HepG2 (cell line): ENCODE measurements around the gene VPS4B. TPM values are rescaled to one million over a fixed set of nuclear protein-coding genes. Genes with fewer than 3 reads are reported as not detected.

ENCODE experiments used
- ATAC-seq: fragments of 200-7000 bp; cut with Tn5 transposase; 3 replicates; pipeline ENCODE4 v1.9.1; 2020; ENCODE audit warnings: mild to moderate bottlenecking, moderate library complexity
- BruUV-seq: library from RNA; stranded (reverse); fragments of 400-500 nt; replicated peaks from 2 replicates; lab custom pipeline; 2021; lab: Mats Ljungman, UMichigan
- CTCF ChIA-PET: fragments of 300-600 bp; formaldehyde crosslinking; extraction: SDS; loops from one replicate; lab custom pipeline; 2021; ENCODE audit warnings: low total read pairs, inconsistent platforms, low intra/inter-chr PET ratio; lab: Yijun Ruan, JAX
- POLR2A ChIA-PET: fragments of 350-600 bp; sonication (Branson Sonifier 250); formaldehyde crosslinking; loops from one replicate; lab custom pipeline; 2020; ENCODE audit warnings: antibody characterized with exemption, inconsistent platforms; lab: Yijun Ruan, JAX
- DNase-seq: peaks from one replicate; pipeline ENCODE4 v3.0.0-alpha.2; 2015; ENCODE audit warnings: low spot score
- FAIRE-seq: peaks from 3 replicates; lab custom pipeline; 2011; peaks lifted over from hg19 to GRCh38; lab: Jason Lieb, UNC
- H2AFZ ChIP-seq: one replicate; pipeline ENCODE4 v1.6.1; 2011; ENCODE audit warnings: low read length, inconsistent platforms
- H3K27ac ChIP-seq: fragments of 300-600 bp; 3 replicates; pipeline ENCODE4 v1.8.0; 2011; ENCODE audit warnings: mixed run types, mild to moderate bottlenecking, mixed read lengths, low read length, inconsistent platforms; ENCODE audit not compliant: insufficient read depth; ENCODE audit errors: extremely low read length
- H3K27me3 ChIP-seq, 2 experiments: fragments of 200-600 bp in 1 of 2; 2 replicates in 1 of 2; 3 replicates in 1 of 2; pipeline versions ENCODE4 v1.6.0 to v1.8.0; 2011; ENCODE audit warnings: low read length in 2 of 2, mild to moderate bottlenecking in 2 of 2, moderate library complexity in 2 of 2, inconsistent platforms in 1 of 2; ENCODE audit not compliant: insufficient read depth in 2 of 2, control insufficient read depth in 1 of 2
- H3K36me3 ChIP-seq, 2 experiments: fragments of 200-600 bp in 1 of 2; replicated peaks in 1 of 2; 2 replicates in 1 of 2; 3 replicates in 1 of 2; pipeline versions ENCODE4 v1.5.1 to v1.8.0; 2011; ENCODE audit warnings: low read length in 2 of 2, inconsistent platforms in 1 of 2; ENCODE audit not compliant: insufficient read depth in 2 of 2, control insufficient read depth in 1 of 2
- H3K4me1 ChIP-seq: 2 replicates; pipeline ENCODE4 v1.5.1; 2012; ENCODE audit warnings: low read length, inconsistent platforms; ENCODE audit not compliant: insufficient read depth
- H3K4me2 ChIP-seq: 2 replicates; pipeline ENCODE4 v1.6.0; 2011; ENCODE audit warnings: low read depth, low read length, inconsistent platforms
- H3K4me3 ChIP-seq, 3 experiments: fragments of 200-600 bp in 1 of 3; sonication (generic), shearing (Covaris generic) in 1 of 3; replicated peaks in 1 of 3; 2 replicates each; pipeline ENCODE4 v1.5.1; 2011 to 2016; ENCODE audit warnings: low read length in 3 of 3, inconsistent platforms in 2 of 3, low read depth in 2 of 3, mild to moderate bottlenecking in 2 of 3, control low read depth in 1 of 3, mixed read lengths in 1 of 3; ENCODE audit not compliant: insufficient read depth in 1 of 3
- H3K79me2 ChIP-seq: one replicate; pipeline ENCODE4 v1.6.1; 2011; ENCODE audit warnings: low read length, inconsistent platforms; ENCODE audit not compliant: insufficient read depth
- H3K9ac ChIP-seq: 2 replicates; pipeline ENCODE4 v1.6.0; 2011; ENCODE audit warnings: mild to moderate bottlenecking, low read depth, low read length, inconsistent platforms; ENCODE audit not compliant: insufficient read depth
- H3K9me3 ChIP-seq: 2 replicates; pipeline ENCODE4 v1.5.1; 2012; ENCODE audit warnings: mild to moderate bottlenecking, low read length
- H4K20me1 ChIP-seq: 2 replicates; pipeline ENCODE4 v1.6.0; 2011; ENCODE audit warnings: inconsistent platforms, mild to moderate bottlenecking, low read length, moderate library complexity; ENCODE audit not compliant: insufficient read depth
- ATF2 ChIP-seq: sonication (generic); formaldehyde crosslinking; IDR thresholded peaks from 2 replicates; pipeline ENCODE4 v1.4.0; 2020; ENCODE audit warnings: missing genetic modification reagents
- DRAP1 ChIP-seq: IDR thresholded peaks from 2 replicates; pipeline ENCODE4 v1.6.1; 2016; ENCODE audit warnings: missing genetic modification reagents, missing compliant biosample characterization
- SIN3A ChIP-seq: IDR thresholded peaks from 2 replicates; pipeline ENCODE4 v1.6.1; 2011; ENCODE audit warnings: low read depth, mild to moderate bottlenecking, control low read depth, low read length, borderline replicate concordance
- SOX5 ChIP-seq: IDR thresholded peaks from 2 replicates; pipeline ENCODE4 v1.6.1; 2016; ENCODE audit warnings: borderline replicate concordance
- SP5 ChIP-seq: IDR thresholded peaks from 2 replicates; pipeline ENCODE4 v1.6.1; 2016; ENCODE audit warnings: low read depth, borderline replicate concordance
- SRSF9 ChIP-seq: fragments of 200-400 bp; formaldehyde crosslinking; IDR thresholded peaks from 2 replicates; pipeline ENCODE4 v1.6.1; 2018; ENCODE audit warnings: borderline replicate concordance, mild to moderate bottlenecking, low read depth, low read length; ENCODE audit not compliant: insufficient read depth, poor library complexity, severe bottlenecking
- ZFP62 ChIP-seq: sonication (generic); formaldehyde crosslinking; IDR thresholded peaks from 2 replicates; pipeline ENCODE4 v1.4.0; 2020; ENCODE audit warnings: missing genetic modification reagents
- ZFX ChIP-seq: sonication (generic); formaldehyde crosslinking; IDR thresholded peaks from 2 replicates; pipeline ENCODE4 v1.4.0; 2020; ENCODE audit warnings: mild to moderate bottlenecking, low read depth, missing genetic modification reagents, moderate library complexity
- ZNF251 ChIP-seq: sonication (generic); formaldehyde crosslinking; IDR thresholded peaks from 2 replicates; pipeline ENCODE4 v1.9.0; 2021; ENCODE audit warnings: mild to moderate bottlenecking, missing genetic modification reagents
- ZNF619 ChIP-seq: sonication (generic); formaldehyde crosslinking; IDR thresholded peaks from 2 replicates; pipeline ENCODE4 v1.4.0; 2020; ENCODE audit warnings: mild to moderate bottlenecking, missing genetic modification reagents
- WGBS: methylation state at CpG from one replicate; pipeline ENCODE4 v1.1.6; 2017; ENCODE audit warnings: low lambda C conversion rate; 5-methylcytosine and 5-hydroxymethylcytosine counted together
- in situ Hi-C: cut with HindIII; loops from 2 replicates; pipeline ENCODE4 v1.10.0; 2017; ENCODE audit warnings: low pct_unique_long_range_greater_than_20kb; ENCODE audit not compliant: extremely low pct_ligation_motif_present
- intact Hi-C: fragments of 100-400 bp; cut with micrococcal nuclease; formaldehyde crosslinking; loops from one replicate; pipeline ENCODE4 v1.10.0; 2022; ENCODE audit not compliant: unreplicated experiment
- polyA plus RNA-seq, 8 experiments: library from polyadenylated mRNA; depleted of rRNA in 3 of 8; stranded (reverse) in 7 of 8; unstranded in 1 of 8; fragments of >200 nt; fragmentation: Illumina TruSeq in 4 of 8; extraction: Trizol in 4 of 8; gene quantifications; 2 replicates each; pipeline versions ENCODE4 v1.2.1 to v1.2.3, GENCODE V29; 2011 to 2016; ENCODE audit warnings: low read depth in 4 of 8, missing spikeins in 1 of 8, mixed read lengths in 1 of 8; ENCODE audit not compliant: insufficient read depth in 1 of 8
- total RNA-seq, 5 experiments: library from RNA; depleted of rRNA; stranded (reverse); fragments of >200 nt; fragmentation: Illumina TruSeq; extraction: Trizol; gene quantifications; 2 replicates each; pipeline ENCODE4 v1.2.3, GENCODE V29; 2016; ENCODE audit warnings: low read depth in 1 of 5
- TF ChIP-seq, protein P1 (sequence below): sonication (generic); formaldehyde crosslinking; IDR thresholded peaks from 2 replicates; pipeline ENCODE4 v1.4.0; 2020; ENCODE audit warnings: mild to moderate bottlenecking, low read depth, missing genetic modification reagents
- TF ChIP-seq, protein P2 (sequence below): sonication (generic); formaldehyde crosslinking; conservative IDR thresholded peaks from 2 replicates; pipeline ENCODE4 v1.8.1; 2023; ENCODE audit warnings: missing genetic modification reagents
- TF ChIP-seq, protein P3 (sequence below): sonication (generic); IDR thresholded peaks from 2 replicates; pipeline ENCODE4 v1.6.1; 2016; ENCODE audit warnings: low read depth, borderline replicate concordance

VPS4B gene
- total and polyA plus RNA-seq, 2 of the 13 experiments (the other 11 are each of a cell fraction or from before 2014, with no cell fraction given) = 12.8 to 25.9 TPM

- Histone ChIP-seq H4K20me1 (no peaks in the 10 kb centered on the region), H3K27me3 (no peaks in the 10 kb centered on the region), H3K9me3 (no peaks in the 10 kb centered on the region), H3K4me1 (no peaks in the 10 kb centered on the region), H3K4me3 (no peak overlapping the region), H3K4me2 (no peak overlapping the region), H3K36me3 (no peaks in the 10 kb centered on the region), H3K9ac (no peak overlapping the region), H3K79me2 (no peaks in the 10 kb centered on the region), H3K27ac (no peak overlapping the region), H2AFZ (no peak overlapping the region)
- BruUV-seq = no TSS peak
- WGBS = 43% methylated on average over 6 of the region's 6 CpGs
- ChIA-PET CTCF (no interaction called here), POLR2A (no interaction called here)
- intact Hi-C loops = no loop called here
- TF ChIP-seq, protein P1, sequence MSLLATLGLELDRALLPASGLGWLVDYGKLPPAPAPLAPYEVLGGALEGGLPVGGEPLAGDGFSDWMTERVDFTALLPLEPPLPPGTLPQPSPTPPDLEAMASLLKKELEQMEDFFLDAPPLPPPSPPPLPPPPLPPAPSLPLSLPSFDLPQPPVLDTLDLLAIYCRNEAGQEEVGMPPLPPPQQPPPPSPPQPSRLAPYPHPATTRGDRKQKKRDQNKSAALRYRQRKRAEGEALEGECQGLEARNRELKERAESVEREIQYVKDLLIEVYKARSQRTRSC (CRISPR knock-in tag) = no peak
- TF ChIP-seq ZNF251 (CRISPR knock-in tag) (no peak), ZFX (CRISPR knock-in tag) (no peak)
- TF ChIP-seq, protein P2, sequence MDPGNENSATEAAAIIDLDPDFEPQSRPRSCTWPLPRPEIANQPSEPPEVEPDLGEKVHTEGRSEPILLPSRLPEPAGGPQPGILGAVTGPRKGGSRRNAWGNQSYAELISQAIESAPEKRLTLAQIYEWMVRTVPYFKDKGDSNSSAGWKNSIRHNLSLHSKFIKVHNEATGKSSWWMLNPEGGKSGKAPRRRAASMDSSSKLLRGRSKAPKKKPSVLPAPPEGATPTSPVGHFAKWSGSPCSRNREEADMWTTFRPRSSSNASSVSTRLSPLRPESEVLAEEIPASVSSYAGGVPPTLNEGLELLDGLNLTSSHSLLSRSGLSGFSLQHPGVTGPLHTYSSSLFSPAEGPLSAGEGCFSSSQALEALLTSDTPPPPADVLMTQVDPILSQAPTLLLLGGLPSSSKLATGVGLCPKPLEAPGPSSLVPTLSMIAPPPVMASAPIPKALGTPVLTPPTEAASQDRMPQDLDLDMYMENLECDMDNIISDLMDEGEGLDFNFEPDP (CRISPR knock-in tag) = no peak
- FAIRE-seq (no peak), ATAC-seq (no peak), DNase-seq (no peak)
- in situ Hi-C loops = loop anchor here (10.0 kb wide), 1 partner anchor 309 kb away; no protein-coding TSS in a partner anchor
These were observed 21.6 kb upstream of the VPS4B start for GRCh38 chr18:63443829-63444228.

GRCh38 chr18:63440881-63441280 is 18.6 kb upstream of the VPS4B start:
- Histone ChIP-seq H3K27me3 (0 out of 5 replicates have a peak, but pooled peaks cover 0 to 3% of the 10 kb centered on the region in 2 experiments), H4K20me1 (no peaks in the 10 kb centered on the region), H3K9me3 (no peaks in the 10 kb centered on the region), H3K4me1 (no peaks in the 10 kb centered on the region), H2AFZ (no peak overlapping the region), H3K79me2 (no peaks in the 10 kb centered on the region), H3K4me3 (no peak overlapping the region), H3K27ac (no peak overlapping the region), H3K4me2 (no peak overlapping the region), H3K9ac (no peak overlapping the region), H3K36me3 (no peaks in the 10 kb centered on the region)
- ChIA-PET POLR2A (no interaction called here), CTCF (no interaction called here)
- intact Hi-C loops (no loop called here), in situ Hi-C loops (loop anchor here (10.0 kb wide), 1 partner anchor 306 kb away; no protein-coding TSS in a partner anchor)
- DNase-seq (no peak), ATAC-seq (no peak), FAIRE-seq (no peak)
- BruUV-seq = no TSS peak
- 3% methylated on average over 5 of the region's 5 CpGs for WGBS
- TF ChIP-seq ATF2 (CRISPR knock-in tag) (no peak), SOX5 (CRISPR knock-in tag) (no peak), ZFP62 (no peak), SP5 (CRISPR knock-in tag) (no peak), ZNF619 (CRISPR knock-in tag) (no peak), SRSF9 (no peak), SIN3A (no peak), DRAP1 (CRISPR knock-in tag) (no peak)
- TF ChIP-seq, protein P3, sequence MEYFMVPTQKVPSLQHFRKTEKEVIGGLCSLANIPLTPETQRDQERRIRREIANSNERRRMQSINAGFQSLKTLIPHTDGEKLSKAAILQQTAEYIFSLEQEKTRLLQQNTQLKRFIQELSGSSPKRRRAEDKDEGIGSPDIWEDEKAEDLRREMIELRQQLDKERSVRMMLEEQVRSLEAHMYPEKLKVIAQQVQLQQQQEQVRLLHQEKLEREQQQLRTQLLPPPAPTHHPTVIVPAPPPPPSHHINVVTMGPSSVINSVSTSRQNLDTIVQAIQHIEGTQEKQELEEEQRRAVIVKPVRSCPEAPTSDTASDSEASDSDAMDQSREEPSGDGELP = no peak
